DOHH2 (cell line): ENCODE results near the gene PDE7B.

ENCODE experiments used
- H3F3A ChIP-seq: fragments of 200-600 bp; sonication (generic), shearing (Covaris generic); 2 replicates; pipeline ENCODE4 v1.6.0; 2016; ENCODE audit warnings: antibody characterized with exemption, mild to moderate bottlenecking; ENCODE audit not compliant: control insufficient read depth, insufficient read depth
- H3K27ac ChIP-seq: fragments of 200-600 bp; sonication (generic); 2 replicates; pipeline ENCODE4 v1.5.1; 2014; ENCODE audit warnings: low read depth, mild to moderate bottlenecking, low read length, moderate library complexity
- H3K27me3 ChIP-seq: fragments of 200-600 bp; sonication (generic); 2 replicates; pipeline ENCODE4 v1.6.1; 2014; ENCODE audit warnings: mild to moderate bottlenecking, low read length, mixed read lengths; ENCODE audit not compliant: control insufficient read depth
- H3K36me3 ChIP-seq: fragments of 200-600 bp; sonication (generic); 2 replicates; pipeline ENCODE4 v1.6.1; 2014; ENCODE audit warnings: mild to moderate bottlenecking, low read length, moderate library complexity, mixed read lengths; ENCODE audit not compliant: control insufficient read depth
- H3K4me1 ChIP-seq: fragments of 200-600 bp; sonication (generic); 2 replicates; pipeline ENCODE4 v1.6.1; 2014; ENCODE audit warnings: mild to moderate bottlenecking, low read length, mixed read lengths; ENCODE audit not compliant: control insufficient read depth
- H3K4me2 ChIP-seq: fragments of 200-600 bp; sonication (generic); 2 replicates; pipeline ENCODE4 v1.6.0; 2014; ENCODE audit warnings: mild to moderate bottlenecking, low read length, moderate library complexity
- H3K4me3 ChIP-seq: fragments of 200-600 bp; sonication (generic); 2 replicates; pipeline ENCODE4 v1.5.1; 2014; ENCODE audit warnings: mild to moderate bottlenecking, low read length, mixed read lengths
- H3K79me2 ChIP-seq: fragments of 200-600 bp; sonication (generic); 2 replicates; pipeline ENCODE4 v1.6.1; 2014; ENCODE audit warnings: mild to moderate bottlenecking, low read length, mixed read lengths; ENCODE audit not compliant: control insufficient read depth
- H3K9me2 ChIP-seq: fragments of 200-600 bp; sonication (generic); replicated peaks from 2 replicates; pipeline ENCODE4 v1.6.1; 2014; ENCODE audit warnings: mild to moderate bottlenecking, low read length, mixed read lengths; ENCODE audit not compliant: control insufficient read depth
- H3K9me3 ChIP-seq: fragments of 200-600 bp; sonication (generic); 2 replicates; pipeline ENCODE4 v1.6.1; 2014; ENCODE audit warnings: antibody characterized with exemption, low read length, mixed read lengths; ENCODE audit not compliant: control insufficient read depth, insufficient read depth
- H4K20me1 ChIP-seq: fragments of 200-600 bp; sonication (generic); 2 replicates; pipeline ENCODE4 v1.6.0; 2014; ENCODE audit warnings: low read depth, mild to moderate bottlenecking, antibody characterized with exemption, low read length, moderate library complexity; ENCODE audit not compliant: control insufficient read depth, insufficient read depth
- CTCF ChIP-seq: fragments of 200-600 bp; sonication (generic); IDR thresholded peaks from one replicate; pipeline ENCODE4 v1.5.1; 2014; ENCODE audit warnings: antibody characterized with exemption, mild to moderate bottlenecking, low read depth, low read length; ENCODE audit not compliant: poor library complexity, severe bottlenecking
- EZH2phosphoT487 ChIP-seq: fragments of 200-600 bp; sonication (generic); IDR thresholded peaks from 2 replicates; pipeline ENCODE4 v1.6.1; 2017; ENCODE audit warnings: borderline replicate concordance, mild to moderate bottlenecking, antibody characterized with exemption, low read length, moderate library complexity, mixed read lengths

The PDE7B gene

DNA sequence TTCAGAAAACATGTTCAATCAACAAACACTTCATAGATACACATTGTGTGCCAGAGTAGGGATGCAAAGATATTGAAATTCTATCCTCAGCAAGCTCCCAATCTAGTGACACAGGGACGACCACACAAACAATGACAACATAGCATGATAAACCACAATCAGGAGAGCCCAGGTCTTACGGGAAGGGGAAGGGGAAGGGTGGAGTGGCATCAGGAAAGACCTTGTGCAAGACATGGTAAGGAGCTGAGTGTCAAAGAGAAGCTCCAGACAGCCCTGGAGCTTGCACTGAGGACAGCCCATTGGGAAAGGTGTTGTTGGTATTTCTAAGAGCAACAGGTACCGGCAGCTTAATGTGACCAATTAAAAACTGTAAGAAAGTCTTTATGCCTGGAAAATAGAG is 103.6 kb downstream of the PDE7B start:
- H3F3A ChIP-seq, result no peaks in the 10 kb centered on the region
- no peaks in the 10 kb centered on the region for H3K9me2 ChIP-seq
- no peak for TF ChIP-seq EZH2phosphoT487
- no peak for TF ChIP-seq CTCF
- H3K4me3 ChIP-seq, result no peak overlapping the region
- H3K79me2 ChIP-seq, result no peaks in the 10 kb centered on the region
- no peaks in the 10 kb centered on the region for H3K9me3 ChIP-seq
- H3K4me1 ChIP-seq, result no peaks in the 10 kb centered on the region
- H3K4me2 ChIP-seq, result no peak overlapping the region
- H3K27me3 ChIP-seq, result no peaks in the 10 kb centered on the region
- H3K36me3 ChIP-seq, result no peaks in the 10 kb centered on the region
- H3K27ac ChIP-seq, result no peak overlapping the region
- no peaks in the 10 kb centered on the region for H4K20me1 ChIP-seq

- H3K27ac ChIP-seq, result no peak overlapping the region
- no peaks in the 10 kb centered on the region for H3K79me2 ChIP-seq
- no peaks in the 10 kb centered on the region for H3K9me2 ChIP-seq
- no peak overlapping the region for H3K4me3 ChIP-seq
- TF ChIP-seq EZH2phosphoT487 (no peak), CTCF (no peak)
- H3F3A ChIP-seq, result no peaks in the 10 kb centered on the region
- no peaks in the 10 kb centered on the region for H3K36me3 ChIP-seq
- no peaks in the 10 kb centered on the region for H3K27me3 ChIP-seq
- H3K4me2 ChIP-seq, result no peak overlapping the region
- no peaks in the 10 kb centered on the region for H3K4me1 ChIP-seq
- H4K20me1 ChIP-seq, result no peaks in the 10 kb centered on the region
- no peaks in the 10 kb centered on the region for H3K9me3 ChIP-seq
These were observed 111.2 kb downstream of the PDE7B start for GRCh38 chr6:135962731-135963130.

GRCh38 chr6:135970750-135971149 is 119.2 kb downstream of the PDE7B start:
- H3K27ac ChIP-seq, result no peak overlapping the region
- H3K9me3 ChIP-seq, result no peaks in the 10 kb centered on the region
- H3K79me2 ChIP-seq, result no peaks in the 10 kb centered on the region
- H3K36me3 ChIP-seq, result no peaks in the 10 kb centered on the region
- H3K4me3 ChIP-seq, result no peak overlapping the region
- H3K9me2 ChIP-seq, result no peaks in the 10 kb centered on the region
- TF ChIP-seq EZH2phosphoT487 (no peak), CTCF (no peak)
- no peaks in the 10 kb centered on the region for H3K27me3 ChIP-seq
- H4K20me1 ChIP-seq, result no peaks in the 10 kb centered on the region
- no peaks in the 10 kb centered on the region for H3F3A ChIP-seq
- no peak overlapping the region for H3K4me2 ChIP-seq
- no peaks in the 10 kb centered on the region for H3K4me1 ChIP-seq

DNA sequence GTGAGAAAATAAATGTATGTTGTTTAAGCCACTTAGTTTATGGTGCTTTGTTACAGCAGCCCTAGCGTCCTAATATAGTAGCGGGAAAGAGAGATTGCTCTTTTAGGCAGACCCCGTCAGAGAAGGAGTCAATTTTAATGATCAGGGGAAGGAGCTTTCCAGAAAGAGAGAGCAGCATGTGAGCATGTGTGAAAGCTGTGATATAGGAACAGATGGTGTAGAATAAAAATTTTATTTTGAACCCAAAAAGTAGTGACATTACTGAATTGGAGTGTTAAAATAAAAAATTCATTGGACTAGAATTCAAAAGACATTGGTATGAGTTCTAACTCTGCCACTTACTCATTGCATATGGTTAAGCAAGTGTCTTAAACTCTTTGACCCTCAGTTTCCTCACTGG is 119.8 kb downstream of the PDE7B start:
- H4K20me1 ChIP-seq, result no peaks in the 10 kb centered on the region
- H3K4me3 ChIP-seq, result no peak overlapping the region
- no peaks in the 10 kb centered on the region for H3K27me3 ChIP-seq
- TF ChIP-seq EZH2phosphoT487 (no peak), CTCF (no peak)
- H3K36me3 ChIP-seq, result no peaks in the 10 kb centered on the region
- H3K79me2 ChIP-seq, result no peaks in the 10 kb centered on the region
- no peaks in the 10 kb centered on the region for H3K9me3 ChIP-seq
- H3K9me2 ChIP-seq, result no peaks in the 10 kb centered on the region
- H3F3A ChIP-seq, result no peaks in the 10 kb centered on the region
- H3K27ac ChIP-seq, result no peak overlapping the region
- no peak overlapping the region for H3K4me2 ChIP-seq
- no peaks in the 10 kb centered on the region for H3K4me1 ChIP-seq
